Stimulated activated CD4-positive, alpha-beta T cell treated with anti-CD3 and anti-CD28 coated beads, Interleukin-4, amount 100 ng/mL, for 48 hours (primary cell): Measurements from ENCODE around the gene SDF2L1.
"Not testable (repeated sequence)": the region's sequence is repeated elsewhere in the genome, so short reads cannot be mapped to it uniquely, and the experiment has no call there.

Source experiments
- DNase-seq, 2 donors: peaks; one replicate each; pipeline ENCODE4 v3.0.0-alpha.2; 2020; ENCODE audit warnings: low read depth in 2 of 2

Gene SDF2L1, protein sequence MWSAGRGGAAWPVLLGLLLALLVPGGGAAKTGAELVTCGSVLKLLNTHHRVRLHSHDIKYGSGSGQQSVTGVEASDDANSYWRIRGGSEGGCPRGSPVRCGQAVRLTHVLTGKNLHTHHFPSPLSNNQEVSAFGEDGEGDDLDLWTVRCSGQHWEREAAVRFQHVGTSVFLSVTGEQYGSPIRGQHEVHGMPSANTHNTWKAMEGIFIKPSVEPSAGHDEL

DNA sequence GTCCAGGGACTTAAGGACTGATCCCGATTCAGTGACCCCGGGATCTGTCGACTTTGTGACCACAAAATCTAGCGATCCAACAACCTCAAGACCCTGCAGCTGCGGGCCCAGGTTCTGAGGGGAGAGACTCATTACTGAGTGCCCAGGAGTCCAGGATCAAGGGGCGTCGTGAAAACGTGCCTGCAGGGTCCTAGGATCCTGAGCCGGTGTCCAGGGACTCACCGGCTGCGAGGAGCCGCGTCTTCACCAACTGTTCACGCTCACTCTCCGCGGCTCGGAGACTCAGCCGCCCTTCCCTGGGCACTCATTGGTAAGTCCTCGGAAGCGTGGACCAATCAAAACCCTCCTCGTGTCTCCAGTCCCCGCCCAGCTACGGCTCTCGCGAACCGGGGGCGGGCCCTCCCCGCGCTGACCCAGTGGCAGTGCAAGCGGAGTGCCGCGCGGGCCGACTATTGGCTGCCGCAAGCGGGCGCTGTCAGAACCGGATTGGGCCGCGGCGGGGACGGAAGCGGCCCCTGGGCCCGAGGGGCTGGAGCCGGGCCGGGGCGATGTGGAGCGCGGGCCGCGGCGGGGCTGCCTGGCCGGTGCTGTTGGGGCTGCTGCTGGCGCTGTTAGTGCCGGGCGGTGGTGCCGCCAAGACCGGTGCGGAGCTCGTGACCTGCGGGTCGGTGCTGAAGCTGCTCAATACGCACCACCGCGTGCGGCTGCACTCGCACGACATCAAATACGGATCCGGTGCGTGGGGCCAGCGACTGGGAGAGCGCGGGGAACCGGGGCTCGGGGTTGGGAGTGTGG is at the start of gene SDF2L1:
Gene SDF2L1, plus strand, starts transcription at position 514 of the 795 bp plus-strand sequence. Its CDS starts 35 bp downstream, at position 549.
- peak; percentile 95 to 98 for DNase-seq

DNA sequence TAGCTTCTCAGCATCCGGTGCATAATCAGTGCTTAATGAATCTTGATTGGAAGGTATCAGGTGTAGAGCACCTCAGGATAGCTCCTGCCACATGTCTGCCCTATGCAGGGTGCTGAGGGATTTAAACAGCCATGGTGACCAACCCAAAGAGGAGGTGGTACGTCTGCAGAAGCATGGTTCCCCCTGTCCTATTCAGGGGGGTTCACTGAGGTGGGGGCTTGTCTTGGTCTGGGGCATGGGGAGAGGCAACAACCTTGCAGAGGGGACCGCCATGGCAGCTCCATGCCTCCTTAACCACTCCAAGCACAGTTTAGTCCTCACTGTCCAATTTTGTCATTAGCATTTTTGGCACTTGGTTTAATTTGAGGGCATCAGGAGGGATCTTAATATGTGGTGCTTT is 49.7 kb upstream of the SDF2L1 start:
- DNase-seq: no peak

DNA sequence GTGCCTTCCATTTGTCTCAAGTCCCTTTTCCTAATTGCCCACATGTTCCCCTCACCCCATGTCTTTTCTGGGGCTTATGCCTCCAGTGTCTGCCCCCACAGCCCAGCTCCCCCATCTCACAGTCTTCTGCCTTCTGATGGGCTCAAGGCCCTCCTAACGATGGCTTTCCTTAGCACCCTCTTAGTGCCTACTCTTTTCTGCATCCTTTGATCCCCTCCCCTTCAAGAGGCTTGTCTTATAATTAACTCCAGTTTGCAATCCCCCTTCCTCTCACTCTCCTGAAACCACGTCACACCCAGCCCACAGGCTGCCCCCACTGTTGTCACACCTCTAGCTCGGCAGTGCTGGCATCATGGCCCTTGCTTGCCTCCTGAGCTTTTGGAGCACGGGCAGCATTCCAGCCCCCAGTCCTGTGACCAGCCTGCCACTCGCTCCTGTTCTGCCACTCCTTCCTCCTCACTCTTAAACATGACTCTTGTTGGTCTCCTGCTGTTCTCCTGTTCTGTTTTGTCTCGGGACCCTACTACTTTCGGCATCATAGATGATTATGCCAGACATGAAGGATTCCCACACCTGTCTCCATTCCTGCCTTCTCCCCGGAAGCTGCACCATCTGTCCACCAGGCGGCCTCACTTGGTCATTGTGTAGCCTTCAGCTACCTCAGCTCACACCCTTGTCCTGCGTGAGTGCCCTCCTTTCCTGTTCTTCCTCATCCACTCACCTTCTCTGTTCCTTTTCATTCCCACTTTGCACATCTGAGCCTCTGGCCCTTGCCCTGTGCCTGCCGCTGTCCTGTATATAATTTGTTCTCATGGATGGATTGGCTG is 48.5 kb upstream of the SDF2L1 start:
- no peak for DNase-seq

DNA sequence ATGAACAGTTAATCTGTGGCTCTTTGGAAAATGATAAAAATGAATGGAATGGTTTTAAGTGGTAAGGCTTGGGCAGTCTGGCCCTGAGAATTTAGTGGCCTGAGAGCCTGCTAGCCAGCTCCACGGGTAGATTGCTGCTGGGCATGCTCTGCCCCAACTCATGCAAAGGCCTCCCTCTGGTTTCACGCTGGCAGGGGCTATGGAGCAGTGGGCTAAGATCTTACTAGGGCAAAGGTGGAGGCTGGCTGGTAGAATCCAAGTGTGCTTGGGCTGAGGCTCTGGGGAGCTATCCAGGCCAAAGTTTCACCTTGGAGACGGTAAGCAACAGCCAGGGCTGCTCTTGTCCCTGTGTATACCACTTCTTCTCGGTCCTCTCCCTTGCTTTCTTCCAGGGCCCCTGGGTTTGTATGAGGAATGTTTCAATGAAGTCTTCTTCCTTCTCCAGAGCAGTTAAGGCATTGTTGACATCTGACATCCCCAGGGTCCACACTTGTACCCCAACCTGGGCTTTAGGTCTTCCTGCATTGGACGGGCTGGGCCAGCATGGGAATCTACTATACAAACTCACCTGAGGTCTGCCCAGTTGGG is 47.1 kb upstream of the SDF2L1 start:
- DNase-seq: no peak

DNA sequence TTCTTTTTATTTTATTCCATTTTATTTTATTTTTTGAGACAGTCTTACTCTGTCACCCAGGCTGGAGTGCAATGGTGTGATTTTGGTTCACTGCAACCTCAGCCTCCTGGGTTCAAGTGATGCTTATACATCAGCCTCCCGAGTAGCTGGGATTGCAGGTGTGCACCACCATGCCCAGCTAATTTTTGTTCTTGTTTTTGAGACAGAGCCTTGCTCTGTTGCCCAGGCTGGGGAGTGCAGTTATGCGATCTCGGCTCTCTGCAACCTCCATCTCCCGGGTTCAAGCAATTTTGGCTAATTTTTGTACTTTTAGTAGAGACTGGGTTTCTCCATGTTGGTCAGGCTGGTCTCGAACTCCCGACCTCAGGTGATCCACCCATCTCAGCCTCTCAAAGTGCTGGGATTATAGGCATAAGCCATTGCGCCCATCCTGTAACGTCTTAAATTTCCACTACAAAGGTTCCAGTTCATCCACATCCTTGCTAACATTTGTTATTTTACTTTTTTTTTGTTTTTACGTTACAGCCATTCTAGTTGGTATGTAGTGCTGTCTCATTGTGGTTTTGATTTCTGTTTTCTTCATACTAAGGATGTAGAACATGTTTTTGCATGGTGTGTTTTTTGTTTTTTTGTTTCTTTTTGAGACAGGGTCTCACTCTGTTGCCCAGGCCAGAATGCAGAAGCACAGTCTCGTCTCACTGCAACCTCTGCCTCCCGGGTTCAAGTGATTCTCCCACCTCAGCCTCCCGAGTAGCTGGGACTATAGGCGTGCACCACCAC is 45.6 kb upstream of the SDF2L1 start:
- DNase-seq: not testable (repeated sequence)

DNA sequence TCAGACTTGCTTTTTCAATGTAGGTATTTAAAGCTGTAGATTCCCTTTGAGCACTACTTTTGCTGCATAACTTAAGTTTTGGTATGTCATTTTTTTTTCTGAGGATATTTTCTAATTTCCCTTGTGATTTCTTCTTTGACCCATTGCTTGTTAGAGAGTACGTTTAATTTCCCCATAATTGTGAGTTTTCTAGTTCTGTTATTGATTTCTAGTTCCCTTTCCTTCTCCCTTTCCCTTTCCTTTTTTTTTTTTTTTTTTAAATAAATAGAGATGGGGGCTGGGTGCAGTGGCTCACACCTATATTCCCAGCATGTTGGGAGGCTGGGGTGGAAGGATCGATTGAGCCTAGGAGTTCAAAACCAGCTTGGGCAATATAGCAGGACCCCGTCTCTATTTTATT is 43.8 kb upstream of the SDF2L1 start:
- DNase-seq: no peak

DNA sequence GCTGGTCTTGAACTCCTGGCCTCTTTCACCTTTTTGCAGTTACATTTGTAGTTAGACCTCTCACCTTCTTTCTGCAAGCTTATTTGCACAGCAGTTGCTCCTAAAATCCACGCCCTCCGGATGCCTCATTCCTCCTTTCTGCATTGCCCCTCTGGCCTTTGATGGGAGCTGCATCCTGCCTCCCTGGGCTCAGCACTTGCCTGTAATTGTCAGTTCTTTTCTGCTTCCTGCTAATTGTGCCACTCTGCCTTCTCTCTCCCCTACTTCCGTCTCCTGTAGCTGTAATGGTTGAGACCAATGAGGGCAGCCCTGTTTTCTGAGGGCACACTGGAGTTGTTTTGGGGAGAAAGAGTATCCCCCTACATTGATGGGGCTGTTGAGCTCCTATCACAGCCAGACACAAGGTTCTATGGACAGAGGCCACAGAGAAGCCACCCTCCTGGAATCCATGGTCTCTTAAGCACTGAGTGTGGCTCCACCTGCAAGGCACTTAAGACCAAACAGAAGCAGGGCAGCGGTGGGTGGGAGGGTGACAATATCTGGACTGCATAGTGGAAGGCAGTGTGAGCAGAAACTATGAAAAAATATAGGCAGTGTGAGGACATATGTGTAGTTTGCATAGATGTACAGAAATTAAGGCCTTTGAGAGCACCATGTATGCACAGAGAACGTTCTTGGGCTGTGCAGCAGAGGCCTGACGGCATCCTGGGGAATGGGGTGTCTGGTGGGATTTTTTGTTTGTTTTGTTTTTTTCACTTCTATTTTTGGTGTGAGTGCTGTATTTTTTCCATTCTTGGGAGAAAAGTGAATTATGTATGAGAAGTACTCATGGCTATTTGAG is 42.8 kb upstream of the SDF2L1 start:
- DNase-seq: no peak

DNA sequence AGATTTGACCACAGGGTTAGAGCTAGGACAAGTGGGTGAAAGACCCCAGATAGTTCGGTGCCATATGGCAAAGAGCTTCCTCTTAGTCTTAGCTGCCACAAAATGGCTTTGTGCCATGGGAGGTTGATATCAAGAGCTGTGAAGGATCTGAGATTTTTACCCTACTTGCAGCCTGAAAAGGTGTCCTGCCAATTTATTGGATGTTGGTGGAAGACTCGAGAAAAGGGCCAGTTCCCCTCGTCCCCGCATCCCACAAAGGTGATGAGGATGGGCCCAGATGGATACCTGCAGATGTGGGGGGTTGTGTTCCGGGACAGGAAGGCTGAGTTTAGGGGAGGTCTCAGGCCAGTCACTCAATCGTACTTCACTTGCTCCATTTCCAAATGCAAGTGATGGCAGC is 39.5 kb upstream of the SDF2L1 start:
- no peak for DNase-seq

DNA sequence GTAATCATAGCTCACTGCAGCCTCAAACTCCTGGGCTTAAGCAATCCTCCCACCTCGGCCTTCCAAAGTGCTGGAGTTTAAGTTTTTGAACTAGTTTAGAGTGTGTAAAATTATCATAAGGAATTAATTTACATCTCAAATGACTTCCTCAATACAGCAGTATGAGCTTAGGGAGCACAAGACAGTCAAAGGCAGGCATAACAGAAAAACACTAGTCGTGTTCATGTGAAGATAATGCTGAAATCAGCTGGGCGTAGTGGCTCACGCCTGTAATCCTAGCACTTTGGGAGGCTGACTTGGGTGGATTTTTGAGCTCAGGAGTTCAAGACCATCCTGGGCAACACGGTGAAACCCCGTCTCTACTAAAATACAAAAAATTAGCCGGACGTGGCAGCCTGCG is 38.1 kb upstream of the SDF2L1 start:
- DNase-seq: no peak

DNA sequence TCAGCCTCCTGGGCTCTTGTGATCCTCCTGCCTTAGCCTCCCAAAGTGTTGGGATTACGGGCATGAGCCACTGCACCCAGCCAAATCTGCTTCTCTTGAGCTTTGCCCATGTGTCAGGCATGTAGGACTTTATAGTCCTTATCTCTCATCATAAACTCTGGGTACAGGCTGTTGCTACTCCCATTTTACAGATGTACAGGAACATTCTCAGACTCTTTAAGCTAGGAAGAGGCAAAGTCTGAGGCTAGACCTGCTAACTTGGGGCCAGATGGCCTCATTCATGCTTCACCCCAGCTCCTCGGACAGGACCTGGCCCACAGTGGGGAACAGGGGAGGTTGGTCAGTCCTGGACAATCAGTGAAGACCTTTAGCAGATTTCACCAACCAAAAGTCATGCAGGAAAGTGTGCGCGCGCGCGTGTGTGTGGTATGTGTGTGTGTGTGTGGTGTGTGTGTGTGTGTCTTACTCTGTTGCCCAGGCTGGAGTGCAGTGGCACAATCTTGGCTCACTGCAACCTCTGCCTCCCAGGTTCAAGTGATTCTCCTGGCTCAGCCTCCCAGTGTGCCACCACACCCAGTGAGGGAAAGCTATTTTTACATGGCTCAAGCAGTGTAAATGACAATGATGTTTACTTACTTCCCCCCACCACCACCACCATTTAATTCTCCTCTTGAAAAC is 36.1 kb upstream of the SDF2L1 start:
- no peak for DNase-seq

DNA sequence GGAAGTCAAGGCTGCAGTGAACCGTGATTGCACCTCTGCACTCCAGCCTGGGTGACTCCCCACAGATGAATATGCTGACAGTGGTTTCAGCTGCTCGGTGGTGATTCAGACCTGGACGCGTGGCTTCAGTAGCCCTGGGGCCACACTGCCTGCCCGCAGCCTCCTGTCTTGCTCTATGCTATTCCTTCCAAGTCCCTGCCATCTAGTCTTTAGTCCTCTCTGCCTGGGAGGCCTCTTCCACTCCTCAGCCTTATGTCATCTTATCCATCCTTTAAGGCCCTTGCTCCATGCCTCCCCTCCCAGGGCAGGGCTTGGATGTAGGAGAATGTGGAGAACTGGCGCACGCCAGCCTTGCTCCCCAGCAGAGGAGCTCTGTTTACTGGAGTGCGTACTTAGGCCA is 35.3 kb upstream of the SDF2L1 start:
- no peak for DNase-seq

DNA sequence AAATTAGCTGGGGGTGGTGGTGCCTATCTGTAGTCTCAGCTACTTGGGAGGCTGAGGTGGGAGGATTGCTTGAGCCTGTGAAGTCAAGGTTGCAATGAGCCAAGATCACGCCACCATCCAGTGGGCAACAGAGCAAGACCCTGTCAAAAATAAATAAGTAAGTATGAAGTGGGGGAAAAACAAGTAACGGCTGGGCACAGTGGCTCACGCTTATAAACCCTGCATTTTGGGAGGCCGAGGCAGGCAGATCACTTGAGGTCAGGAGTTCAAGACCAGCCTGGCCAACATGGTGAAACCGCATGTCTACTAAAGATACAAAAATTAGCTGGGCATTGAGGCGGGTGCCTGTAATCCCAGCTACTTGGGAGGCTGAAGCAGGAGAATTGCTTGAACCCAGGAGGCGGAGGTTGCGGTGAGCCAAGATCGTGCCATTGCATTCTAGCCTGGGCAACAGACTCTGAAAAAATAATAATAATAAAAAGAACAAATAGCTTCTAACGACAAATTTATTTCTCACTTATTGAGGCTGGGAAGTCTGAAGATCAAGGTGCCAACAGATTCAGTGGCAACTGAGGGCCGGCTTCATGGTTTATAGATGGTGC is 32.4 kb upstream of the SDF2L1 start:
- DNase-seq: not testable (repeated sequence)

DNA sequence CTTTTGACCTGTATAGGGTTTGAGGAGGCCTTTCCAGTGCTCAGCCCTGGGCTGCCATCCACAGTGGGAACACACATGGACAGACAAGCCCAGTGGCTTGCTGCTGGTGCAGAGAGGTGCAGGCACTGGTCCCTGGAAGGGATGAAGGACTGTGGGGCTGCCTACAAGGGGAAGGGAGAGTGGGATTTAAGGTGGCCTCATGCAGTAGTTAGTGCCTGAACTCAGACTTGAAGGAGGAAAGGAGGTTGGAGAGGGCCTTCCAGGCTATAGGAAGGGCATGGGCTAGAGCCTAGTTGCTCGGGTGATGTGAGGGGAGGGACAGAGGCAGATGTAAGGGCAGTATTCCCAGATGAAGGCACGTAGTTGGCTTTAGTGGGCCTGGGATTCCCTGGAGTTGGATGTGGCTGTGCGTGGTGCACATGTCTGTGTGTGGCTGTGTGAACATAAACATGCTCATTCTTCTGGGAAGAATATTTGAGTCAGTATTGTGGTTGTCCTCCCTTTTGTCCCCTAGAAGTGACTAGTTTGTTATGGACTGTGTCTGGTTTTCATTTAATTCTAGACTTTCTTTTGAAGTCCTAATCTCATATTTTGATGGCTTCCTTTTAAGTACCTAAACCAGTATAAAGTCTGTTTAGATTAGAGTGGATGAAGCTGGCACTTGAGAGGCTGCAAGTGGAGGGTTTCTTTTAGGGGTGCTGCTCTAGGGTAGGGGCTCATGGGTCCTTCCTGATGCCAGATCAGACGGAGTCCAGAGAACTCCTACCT is 30.7 kb upstream of the SDF2L1 start:
- DNase-seq: no peak

DNA sequence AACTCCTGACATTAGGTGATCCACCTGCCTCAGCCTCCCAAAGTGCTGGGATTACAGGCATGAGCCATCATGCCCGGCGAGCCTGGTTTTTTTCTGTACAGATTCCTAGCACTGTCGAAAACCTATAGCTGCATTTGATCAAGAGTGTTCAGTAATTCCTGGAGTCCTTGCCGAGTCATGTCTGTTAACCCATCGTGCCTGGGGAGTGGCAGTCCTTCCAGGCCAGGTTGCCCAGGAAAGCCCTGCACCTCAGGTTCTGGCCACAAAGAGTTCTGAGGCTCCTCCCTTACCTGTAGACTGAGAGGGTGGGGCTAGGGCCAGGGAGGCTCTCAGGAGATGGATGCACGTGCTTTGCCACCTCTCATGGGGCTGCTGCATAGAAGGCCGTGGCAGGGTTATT is 29.2 kb upstream of the SDF2L1 start:
- DNase-seq: no peak

DNA sequence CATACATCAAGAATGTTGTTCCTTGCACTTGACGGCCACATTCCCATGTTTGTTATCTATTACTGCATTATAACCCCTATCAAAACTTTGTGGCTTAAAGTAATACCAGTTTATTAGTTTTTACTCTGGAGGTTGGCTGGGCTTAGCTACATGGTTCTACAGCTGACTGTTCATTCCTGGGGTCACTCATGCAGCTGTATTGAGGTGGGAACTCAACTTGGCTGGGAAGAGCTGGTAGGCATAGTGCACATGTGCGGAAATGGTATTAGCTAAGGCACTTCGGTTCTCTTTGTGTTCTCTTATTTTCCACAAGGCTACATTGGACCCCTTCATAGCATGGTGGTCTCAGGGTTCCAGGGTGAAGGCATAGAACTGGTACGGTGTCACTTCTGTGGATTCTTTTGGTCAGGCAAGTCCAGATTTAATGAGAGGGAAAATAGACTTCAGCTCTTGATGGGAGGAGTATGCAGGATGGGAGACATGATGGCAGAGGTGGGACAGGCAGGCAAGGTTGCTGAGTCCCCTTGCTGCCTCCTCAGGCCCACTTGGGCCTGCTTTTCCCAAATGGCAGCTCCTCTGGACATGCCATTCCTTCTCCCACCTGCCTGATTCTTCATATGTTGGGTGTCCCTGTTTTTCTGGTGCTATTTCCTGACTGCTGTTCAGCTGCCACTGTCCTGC is 28.4 kb upstream of the SDF2L1 start:
- DNase-seq: no peak

DNA sequence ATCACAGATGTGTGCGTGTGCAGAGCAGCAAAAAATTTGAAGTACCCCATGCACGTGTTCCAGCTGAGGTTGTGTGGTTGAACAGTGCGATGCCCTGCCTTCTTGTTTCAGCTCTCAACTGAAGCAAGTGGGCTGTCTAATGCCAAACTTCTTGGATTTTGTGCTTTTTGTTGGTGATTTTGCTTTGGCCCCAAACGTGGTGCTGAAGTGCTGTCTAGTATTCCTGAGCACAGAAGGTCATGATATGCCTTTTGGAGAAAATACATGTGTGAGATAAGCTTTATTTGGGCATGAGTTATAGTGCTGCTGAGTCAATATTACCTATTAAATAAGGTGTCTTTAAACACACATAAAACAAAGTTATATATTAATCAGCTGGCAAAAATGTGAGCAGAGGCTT is 26.4 kb upstream of the SDF2L1 start:
- no peak for DNase-seq

DNA sequence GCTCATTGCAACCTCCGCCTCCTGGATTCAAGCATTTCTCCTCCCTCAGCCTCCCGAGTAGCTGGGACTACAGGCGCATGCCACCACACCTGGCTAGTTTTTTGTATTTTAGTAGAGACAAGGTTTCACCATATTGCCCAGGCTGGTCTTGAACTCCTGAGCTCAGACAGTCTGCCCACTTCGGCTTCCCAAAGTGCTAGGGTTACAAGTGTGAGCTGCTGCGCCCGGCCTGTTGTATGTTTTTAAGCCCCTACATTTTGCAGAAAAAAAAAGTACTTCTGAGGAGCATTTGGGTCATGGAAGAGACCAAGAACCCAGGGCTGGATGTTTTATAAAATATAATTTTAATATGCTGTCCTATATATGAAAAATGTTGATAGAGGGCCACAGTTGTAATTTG is 24.8 kb upstream of the SDF2L1 start:
- not testable (repeated sequence) for DNase-seq

DNA sequence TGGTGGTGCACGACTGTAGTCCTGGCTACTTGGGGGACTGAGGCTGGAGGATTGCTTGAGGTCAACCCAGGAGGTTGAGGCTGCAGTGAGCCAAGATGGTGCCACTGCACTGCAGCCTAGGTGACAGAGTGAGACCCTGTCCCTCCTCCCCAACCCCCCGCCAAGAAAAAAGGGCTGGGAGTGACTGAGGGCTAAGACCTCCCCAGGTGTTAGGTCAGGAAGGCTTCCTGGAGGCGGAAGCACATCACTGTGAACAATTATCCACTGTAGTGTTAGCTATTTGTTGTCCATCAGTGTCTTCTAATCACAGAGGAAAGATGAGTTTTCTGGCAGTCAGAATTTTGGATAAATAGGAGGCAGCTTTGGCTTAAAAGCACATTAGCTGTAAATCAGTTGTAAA is 21.1 kb upstream of the SDF2L1 start:
- no peak for DNase-seq
